ENCODE results near the gene NUTM1. TPM values are rescaled to one million over a fixed set of nuclear protein-coding genes. Genes with fewer than 3 reads are reported as not detected.

NUTM1 gene
- total and polyA plus RNA-seq, 2 donors (not counting 1 experiment from before 2014, with no cell fraction given) = not detected

DNA sequence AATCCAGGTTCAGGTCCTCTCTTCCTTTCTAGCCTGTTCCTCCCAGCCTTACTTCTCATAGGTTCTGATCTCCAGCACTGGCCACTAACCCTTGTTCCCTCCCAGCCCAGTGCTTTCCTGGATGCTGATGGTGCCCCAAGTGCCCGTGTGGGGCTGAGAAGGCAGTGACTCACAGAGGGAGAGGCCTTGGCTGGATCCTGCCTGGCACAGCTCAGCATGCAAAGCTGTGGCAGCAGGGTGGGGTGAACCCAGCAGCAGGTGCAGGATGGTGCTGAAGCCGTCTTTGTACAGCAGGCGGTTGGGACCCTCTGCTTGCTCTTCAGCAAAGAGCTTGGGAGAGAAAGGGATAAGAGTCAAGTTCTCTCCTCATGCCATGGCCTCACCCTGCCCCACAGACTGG, 16.3 kb downstream of the NUTM1 start:
- Mint-ChIP-seq H3K4me3 (no peak overlapping the region), H3K27me3 (no peaks in the 10 kb centered on the region), H3K9me3 (ENCODE audit: insufficient read depth) (no peaks in the 10 kb centered on the region), H3K27ac (no peak overlapping the region), H3K4me1 (no peaks in the 10 kb centered on the region)
- no peak for DNase-seq
- intact Hi-C loops (cut with micrococcal nuclease) = no loop called here
- H3K79me2 ChIP-seq (ENCODE audit: control insufficient read depth, insufficient read depth, low read length) = no peaks in the 10 kb centered on the region
- no peaks in the 10 kb centered on the region for H4K20me1 ChIP-seq (ENCODE audit: control insufficient read depth, insufficient read depth, low read length, poor library complexity, severe bottlenecking)
- POLR2A ChIA-PET = no interaction called here
- WGBS (ENCODE audit: insufficient coverage) = 89% methylated on average over 3 of the region's 3 CpGs
- CTCF ChIA-PET = interaction anchor here (1.0 to 1.9 kb wide), 3 partner anchors 9 to 118 kb away, joined by 3 to 6 read pairs (median 6); partner anchors contain the start of genes NOP10 and NUTM1
- H2AFZ ChIP-seq (ENCODE audit: insufficient read depth, low read depth, low read length, poor library complexity, severe bottlenecking) = no peak overlapping the region
- no peak overlapping the region for H3K9ac ChIP-seq (ENCODE audit: low read length)
- H3K4me1 ChIP-seq (ENCODE audit: control insufficient read depth in 2 of 2, insufficient read depth in 2 of 2, low read length in 2 of 2) = no peaks in the 10 kb centered on the region
- H3K4me2 ChIP-seq (replicated peaks; ENCODE audit: low read depth, low read length, poor library complexity, severe bottlenecking) = no peak overlapping the region
- no peak overlapping the region for H3K27ac ChIP-seq (ENCODE audit: low read length in 2 of 2)
- peaks cover 0 to 26% of the 10 kb centered on the region in 2 experiments for H3K36me3 ChIP-seq (replicated peaks in 1 of 2; ENCODE audit: control extremely low read depth in 1 of 2, control insufficient read depth in 1 of 2, extremely low read depth in 1 of 2, insufficient read depth in 2 of 2, low read length in 1 of 2)
- TF ChIP-seq EZH2 (IDR thresholded peaks at IDR 0.05; ENCODE audit: borderline replicate concordance, insufficient read depth, low read depth, low read length, poor library complexity, severe bottlenecking) = no peak
- TF ChIP-seq, protein P1, sequence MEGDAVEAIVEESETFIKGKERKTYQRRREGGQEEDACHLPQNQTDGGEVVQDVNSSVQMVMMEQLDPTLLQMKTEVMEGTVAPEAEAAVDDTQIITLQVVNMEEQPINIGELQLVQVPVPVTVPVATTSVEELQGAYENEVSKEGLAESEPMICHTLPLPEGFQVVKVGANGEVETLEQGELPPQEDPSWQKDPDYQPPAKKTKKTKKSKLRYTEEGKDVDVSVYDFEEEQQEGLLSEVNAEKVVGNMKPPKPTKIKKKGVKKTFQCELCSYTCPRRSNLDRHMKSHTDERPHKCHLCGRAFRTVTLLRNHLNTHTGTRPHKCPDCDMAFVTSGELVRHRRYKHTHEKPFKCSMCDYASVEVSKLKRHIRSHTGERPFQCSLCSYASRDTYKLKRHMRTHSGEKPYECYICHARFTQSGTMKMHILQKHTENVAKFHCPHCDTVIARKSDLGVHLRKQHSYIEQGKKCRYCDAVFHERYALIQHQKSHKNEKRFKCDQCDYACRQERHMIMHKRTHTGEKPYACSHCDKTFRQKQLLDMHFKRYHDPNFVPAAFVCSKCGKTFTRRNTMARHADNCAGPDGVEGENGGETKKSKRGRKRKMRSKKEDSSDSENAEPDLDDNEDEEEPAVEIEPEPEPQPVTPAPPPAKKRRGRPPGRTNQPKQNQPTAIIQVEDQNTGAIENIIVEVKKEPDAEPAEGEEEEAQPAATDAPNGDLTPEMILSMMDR (IDR thresholded peaks at IDR 0.05) = no peak
- no peak overlapping the region for H3K4me3 ChIP-seq (ENCODE audit: control extremely low read depth in 1 of 5, extremely low read depth in 1 of 5, insufficient read depth in 1 of 5, low read depth in 2 of 5, low read length in 4 of 5)
- no peak for ATAC-seq (ENCODE audit: low read depth)
- H3K9me3 ChIP-seq (ENCODE audit: control extremely low read depth in 1 of 3, control insufficient read depth in 2 of 3, insufficient read depth in 1 of 3, low read length in 2 of 3) = no peaks in the 10 kb centered on the region
- H3K27me3 ChIP-seq (replicated peaks in 1 of 4; ENCODE audit: control extremely low read depth in 1 of 4, control insufficient read depth in 3 of 4, insufficient read depth in 4 of 4, low read length in 3 of 4) = no peaks in the 10 kb centered on the region

DNA sequence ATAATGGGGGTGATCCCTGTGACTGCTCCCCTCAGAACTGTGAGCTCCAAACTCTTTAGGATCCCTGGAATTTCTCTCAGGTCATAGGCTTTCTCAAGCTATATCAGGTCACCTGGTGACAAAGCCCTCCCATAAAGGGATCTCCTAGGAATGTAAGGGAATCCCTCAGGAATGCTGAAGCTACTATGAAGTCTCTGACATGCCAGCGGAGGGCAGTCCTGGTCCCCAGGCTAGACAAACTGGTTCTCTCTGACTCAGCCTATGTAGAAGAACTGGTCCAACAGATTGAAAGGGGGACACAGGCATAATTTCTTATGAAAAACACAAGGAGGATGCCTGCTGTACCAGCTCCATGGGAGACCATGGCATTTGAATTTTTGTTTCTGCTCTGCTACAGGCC, 17.2 kb downstream of the NUTM1 start:
- ChIA-PET CTCF (interaction anchor here (1.5 to 1.9 kb wide), 2 partner anchors 8 to 119 kb away, joined by 6 read pairs; no protein-coding TSS in a partner anchor), POLR2A (no interaction called here)
- H2AFZ ChIP-seq (ENCODE audit: insufficient read depth, low read depth, low read length, poor library complexity, severe bottlenecking) = no peak overlapping the region
- H4K20me1 ChIP-seq (ENCODE audit: control insufficient read depth, insufficient read depth, low read length, poor library complexity, severe bottlenecking) = peaks cover 7% of the 10 kb centered on the region
- no peak for DNase-seq
- no peak overlapping the region for H3K4me2 ChIP-seq (replicated peaks; ENCODE audit: low read depth, low read length, poor library complexity, severe bottlenecking)
- no peak overlapping the region for H3K9ac ChIP-seq (ENCODE audit: low read length)
- TF ChIP-seq, protein P1 (IDR thresholded peaks at IDR 0.05) = no peak
- no peak for TF ChIP-seq EZH2 (IDR thresholded peaks at IDR 0.05; ENCODE audit: borderline replicate concordance, insufficient read depth, low read depth, low read length, poor library complexity, severe bottlenecking)
- H3K79me2 ChIP-seq (ENCODE audit: control insufficient read depth, insufficient read depth, low read length) = peaks cover 7% of the 10 kb centered on the region
- H3K4me1 ChIP-seq (ENCODE audit: control insufficient read depth in 2 of 2, insufficient read depth in 2 of 2, low read length in 2 of 2) = peaks cover 0 to 2% of the 10 kb centered on the region in 2 donors
- no peaks in the 10 kb centered on the region for H3K27me3 Mint-ChIP-seq
- ATAC-seq (ENCODE audit: low read depth) = no peak
- no peaks in the 10 kb centered on the region for H3K27me3 ChIP-seq (replicated peaks in 1 of 4; ENCODE audit: control extremely low read depth in 1 of 4, control insufficient read depth in 3 of 4, insufficient read depth in 4 of 4, low read length in 3 of 4)
- peaks cover 0 to 26% of the 10 kb centered on the region in 2 experiments for H3K36me3 ChIP-seq (replicated peaks in 1 of 2; ENCODE audit: control extremely low read depth in 1 of 2, control insufficient read depth in 1 of 2, extremely low read depth in 1 of 2, insufficient read depth in 2 of 2, low read length in 1 of 2)
- 100% methylated on average over 1 of the region's 1 CpG for WGBS (ENCODE audit: insufficient coverage)
- H3K9me3 ChIP-seq (ENCODE audit: control extremely low read depth in 1 of 3, control insufficient read depth in 2 of 3, insufficient read depth in 1 of 3, low read length in 2 of 3) = no peaks in the 10 kb centered on the region
- no peak overlapping the region for H3K27ac Mint-ChIP-seq
- no peak overlapping the region for H3K4me3 Mint-ChIP-seq
- intact Hi-C loops (cut with micrococcal nuclease) = no loop called here
- H3K4me1 Mint-ChIP-seq = peaks cover 5% of the 10 kb centered on the region
- no peak overlapping the region for H3K4me3 ChIP-seq (ENCODE audit: control extremely low read depth in 1 of 5, extremely low read depth in 1 of 5, insufficient read depth in 1 of 5, low read depth in 2 of 5, low read length in 4 of 5)
- no peaks in the 10 kb centered on the region for H3K9me3 Mint-ChIP-seq (ENCODE audit: insufficient read depth)
- no peak overlapping the region for H3K27ac ChIP-seq (ENCODE audit: low read length in 2 of 2)

All from B cell (primary cell).